Neural cell (in vitro differentiated cells): Measurements from ENCODE around the gene OSBPL1A. TPM values are rescaled to one million over a fixed set of nuclear protein-coding genes. Genes with fewer than 3 reads are reported as not detected.

Experiments used
- H2AFZ ChIP-seq: fragments of 200-600, 300-800 bp; sonication (generic), shearing (Covaris generic); 2 replicates; pipeline ENCODE4 v1.6.0; 2014; ENCODE audit warnings: low read depth, mild to moderate bottlenecking, antibody characterized with exemption, low read length, moderate library complexity
- H3F3A ChIP-seq: fragments of 200-600 bp; shearing (Covaris generic); 2 replicates; pipeline ENCODE4 v1.6.1; 2016; ENCODE audit warnings: mild to moderate bottlenecking, moderate library complexity, mixed read lengths, antibody characterized with exemption, low read length; ENCODE audit not compliant: insufficient read depth, poor library complexity, severe bottlenecking
- H3K27ac ChIP-seq: fragments of 200-600, 300-800 bp; sonication (generic), shearing (Covaris generic); 2 replicates; pipeline ENCODE4 v1.5.1; 2014; ENCODE audit warnings: mild to moderate bottlenecking, low read length, moderate library complexity
- H3K27me3 ChIP-seq: fragments of 300-800, 200-600 bp; sonication (generic), shearing (Covaris generic); 2 replicates; pipeline ENCODE4 v1.6.0; 2014; ENCODE audit warnings: mild to moderate bottlenecking, low read depth, low read length, moderate library complexity; ENCODE audit not compliant: insufficient read depth
- H3K36me3 ChIP-seq: fragments of 300-800, 200-600 bp; sonication (generic), shearing (Covaris generic); 2 replicates; pipeline ENCODE4 v1.5.1; 2014; ENCODE audit warnings: mild to moderate bottlenecking, antibody characterized with exemption, low read length, moderate library complexity; ENCODE audit not compliant: insufficient read depth
- H3K4me2 ChIP-seq: fragments of 300-800, 200-600 bp; sonication (generic), shearing (Covaris generic); 2 replicates; pipeline ENCODE4 v1.6.0; 2014; ENCODE audit warnings: mild to moderate bottlenecking, low read length
- H3K4me3 ChIP-seq: fragments of 300-800, 200-600 bp; sonication (generic), shearing (Covaris generic); 2 replicates; pipeline ENCODE4 v1.5.1; 2014; ENCODE audit warnings: mild to moderate bottlenecking, low read length, moderate library complexity
- H3K79me2 ChIP-seq: fragments of 200-600 bp; shearing (Covaris generic); replicated peaks from 2 replicates; pipeline ENCODE4 v1.6.0; 2014; ENCODE audit warnings: mild to moderate bottlenecking, low read length, moderate library complexity; ENCODE audit not compliant: insufficient read depth
- H3K9ac ChIP-seq: fragments of 300-800, 200-600 bp; sonication (generic), shearing (Covaris generic); 2 replicates; pipeline ENCODE4 v1.6.1; 2016; ENCODE audit warnings: mild to moderate bottlenecking, low read length, mixed read lengths
- H3K9me2 ChIP-seq: fragments of 200-600 bp; shearing (Covaris generic); 2 replicates; pipeline ENCODE4 v1.6.1; 2016; ENCODE audit warnings: mild to moderate bottlenecking, low read length, mixed read lengths; ENCODE audit not compliant: insufficient read depth
- H3K9me3 ChIP-seq: fragments of 200-600, 300-800 bp; sonication (generic), shearing (Covaris generic); 2 replicates; pipeline ENCODE4 v1.6.1; 2016; ENCODE audit warnings: mild to moderate bottlenecking, mixed run types, low read length, moderate library complexity, mixed read lengths
- H4K20me1 ChIP-seq: fragments of 200-600 bp; shearing (Covaris generic); 2 replicates; pipeline ENCODE4 v1.6.1; 2016; ENCODE audit warnings: mild to moderate bottlenecking, mixed run types; ENCODE audit not compliant: insufficient read depth
- CTCF ChIP-seq: fragments of 450-650 bp; IDR thresholded peaks from 2 replicates; pipeline ENCODE4 v1.5.1; 2014; ENCODE audit warnings: antibody characterized with exemption, mild to moderate bottlenecking, moderate library complexity; ENCODE audit not compliant: poor library complexity, severe bottlenecking
- EP300 ChIP-seq: fragments of 450-650 bp; conservative IDR thresholded peaks from 2 replicates; pipeline ENCODE4 v1.6.1; 2014; ENCODE audit warnings: antibody characterized with exemption, mild to moderate bottlenecking, moderate library complexity; ENCODE audit not compliant: poor library complexity, severe bottlenecking
- EZH2 ChIP-seq: fragments of 200-600, 300-800 bp; shearing (Covaris generic), sonication (generic); IDR thresholded peaks from 2 replicates; pipeline ENCODE4 v1.6.1; 2014; ENCODE audit warnings: antibody characterized with exemption, low read length, borderline replicate concordance, mild to moderate bottlenecking; ENCODE audit not compliant: insufficient read depth, poor library complexity, severe bottlenecking
- MXI1 ChIP-seq: fragments of 450-650 bp; conservative IDR thresholded peaks from 2 replicates; pipeline ENCODE4 v1.6.1; 2014; ENCODE audit warnings: antibody characterized with exemption, mild to moderate bottlenecking; ENCODE audit not compliant: poor library complexity, severe bottlenecking
- POLR2AphosphoS5 ChIP-seq: IDR thresholded peaks from 2 replicates; pipeline ENCODE4 v1.6.1; 2012
- RAD21 ChIP-seq: fragments of 450-650 bp; conservative IDR thresholded peaks from 2 replicates; pipeline ENCODE4 v1.6.1; 2014; ENCODE audit warnings: antibody characterized with exemption, mild to moderate bottlenecking, moderate library complexity
- REST ChIP-seq: IDR thresholded peaks from 2 replicates; pipeline ENCODE4 v1.6.1; 2012; ENCODE audit warnings: borderline replicate concordance
- SMC3 ChIP-seq: fragments of 450-650 bp; conservative IDR thresholded peaks from 2 replicates; pipeline ENCODE4 v1.6.1; 2014; ENCODE audit warnings: antibody characterized with exemption, mild to moderate bottlenecking, moderate library complexity; ENCODE audit not compliant: poor library complexity
- TAF1 ChIP-seq: IDR thresholded peaks from 2 replicates; pipeline ENCODE4 v1.6.1; 2012; ENCODE audit warnings: low read depth
- polyA plus RNA-seq: library from polyadenylated mRNA; depleted of rRNA; stranded (reverse); fragments of >200 nt; gene quantifications from 2 replicates; pipeline ENCODE4 v1.2.3, GENCODE V29; 2014

Gene OSBPL1A
- polyA plus RNA-seq, 1 donor from 2014 or later: 24.9 TPM

- TF ChIP-seq REST (no peak), MXI1 (no peak), EP300 (no peak), CTCF (no peak), POLR2AphosphoS5 (no peak), EZH2 (no peak), RAD21 (no peak), TAF1 (no peak), SMC3 (no peak)
- H3K27me3 ChIP-seq: no peaks in the 10 kb centered on the region
- no peak overlapping the region for H3K27ac ChIP-seq
Measured at GRCh38 chr18:24173997-24174396, 223.6 kb downstream of the OSBPL1A start.

GRCh38 chr18:24170360-24170759 is 227.3 kb downstream of the OSBPL1A start:
- Histone ChIP-seq H3K27me3 (no peaks in the 10 kb centered on the region), H3K4me2 (no peak overlapping the region), H3K4me3 (no peak overlapping the region), H3K9me3 (no peaks in the 10 kb centered on the region), H2AFZ (no peak overlapping the region), H3K27ac (no peak overlapping the region), H3F3A (no peaks in the 10 kb centered on the region), H3K79me2 (no peaks in the 10 kb centered on the region), H3K36me3 (no peaks in the 10 kb centered on the region), H3K9me2 (no peaks in the 10 kb centered on the region), H4K20me1 (no peaks in the 10 kb centered on the region), H3K9ac (no peak overlapping the region)
- TF ChIP-seq EP300 (no peak), TAF1 (no peak), RAD21 (no peak), SMC3 (no peak), MXI1 (no peak), EZH2 (no peak), REST (no peak), POLR2AphosphoS5 (no peak), CTCF (no peak)

More at GRCh38 chr18:24173997-24174396, 223.6 kb downstream of the OSBPL1A start:
- Histone ChIP-seq H3K36me3 (no peaks in the 10 kb centered on the region), H3K79me2 (no peaks in the 10 kb centered on the region), H2AFZ (no peak overlapping the region), H3F3A (no peaks in the 10 kb centered on the region), H3K9me2 (no peaks in the 10 kb centered on the region), H3K9ac (no peak overlapping the region), H3K9me3 (no peaks in the 10 kb centered on the region), H3K4me3 (no peak overlapping the region), H3K4me2 (no peak overlapping the region), H4K20me1 (no peaks in the 10 kb centered on the region)
